HepG2 (cell line): ENCODE results near the gene VAV2. TPM values are rescaled to one million over a fixed set of nuclear protein-coding genes. Genes with fewer than 3 reads are reported as not detected.

Experiments
- ATAC-seq: fragments of 200-7000 bp; cut with Tn5 transposase; 3 replicates; pipeline ENCODE4 v1.9.1; 2020; ENCODE audit warnings: mild to moderate bottlenecking, moderate library complexity
- BruUV-seq: library from RNA; stranded (reverse); fragments of 400-500 nt; replicated peaks from 2 replicates; lab custom pipeline; 2021; lab: Mats Ljungman, UMichigan
- CTCF ChIA-PET: fragments of 300-600 bp; formaldehyde crosslinking; extraction: SDS; loops from one replicate; lab custom pipeline; 2021; ENCODE audit warnings: low total read pairs, inconsistent platforms, low intra/inter-chr PET ratio; lab: Yijun Ruan, JAX
- POLR2A ChIA-PET: fragments of 350-600 bp; sonication (Branson Sonifier 250); formaldehyde crosslinking; loops from one replicate; lab custom pipeline; 2020; ENCODE audit warnings: antibody characterized with exemption, inconsistent platforms; lab: Yijun Ruan, JAX
- DNase-seq: peaks from one replicate; pipeline ENCODE4 v3.0.0-alpha.2; 2015; ENCODE audit warnings: low spot score
- FAIRE-seq: peaks from 3 replicates; lab custom pipeline; 2011; peaks lifted over from hg19 to GRCh38; lab: Jason Lieb, UNC
- H2AFZ ChIP-seq: one replicate; pipeline ENCODE4 v1.6.1; 2011; ENCODE audit warnings: low read length, inconsistent platforms
- H3K27ac ChIP-seq: fragments of 300-600 bp; 3 replicates; pipeline ENCODE4 v1.8.0; 2011; ENCODE audit warnings: mixed run types, mild to moderate bottlenecking, mixed read lengths, low read length, inconsistent platforms; ENCODE audit not compliant: insufficient read depth; ENCODE audit errors: extremely low read length
- H3K27me3 ChIP-seq, 2 experiments: fragments of 200-600 bp in 1 of 2; 2 replicates in 1 of 2; 3 replicates in 1 of 2; pipeline versions ENCODE4 v1.6.0 to v1.8.0; 2011; ENCODE audit warnings: low read length in 2 of 2, mild to moderate bottlenecking in 2 of 2, moderate library complexity in 2 of 2, inconsistent platforms in 1 of 2; ENCODE audit not compliant: insufficient read depth in 2 of 2, control insufficient read depth in 1 of 2
- H3K36me3 ChIP-seq, 2 experiments: fragments of 200-600 bp in 1 of 2; replicated peaks in 1 of 2; 2 replicates in 1 of 2; 3 replicates in 1 of 2; pipeline versions ENCODE4 v1.5.1 to v1.8.0; 2011; ENCODE audit warnings: low read length in 2 of 2, inconsistent platforms in 1 of 2; ENCODE audit not compliant: insufficient read depth in 2 of 2, control insufficient read depth in 1 of 2
- H3K4me1 ChIP-seq: 2 replicates; pipeline ENCODE4 v1.5.1; 2012; ENCODE audit warnings: low read length, inconsistent platforms; ENCODE audit not compliant: insufficient read depth
- H3K4me2 ChIP-seq: 2 replicates; pipeline ENCODE4 v1.6.0; 2011; ENCODE audit warnings: low read depth, low read length, inconsistent platforms
- H3K4me3 ChIP-seq, 3 experiments: fragments of 200-600 bp in 1 of 3; sonication (generic), shearing (Covaris generic) in 1 of 3; replicated peaks in 1 of 3; 2 replicates each; pipeline ENCODE4 v1.5.1; 2011 to 2016; ENCODE audit warnings: low read length in 3 of 3, inconsistent platforms in 2 of 3, low read depth in 2 of 3, mild to moderate bottlenecking in 2 of 3, control low read depth in 1 of 3, mixed read lengths in 1 of 3; ENCODE audit not compliant: insufficient read depth in 1 of 3
- H3K79me2 ChIP-seq: one replicate; pipeline ENCODE4 v1.6.1; 2011; ENCODE audit warnings: low read length, inconsistent platforms; ENCODE audit not compliant: insufficient read depth
- H3K9ac ChIP-seq: 2 replicates; pipeline ENCODE4 v1.6.0; 2011; ENCODE audit warnings: mild to moderate bottlenecking, low read depth, low read length, inconsistent platforms; ENCODE audit not compliant: insufficient read depth
- H3K9me3 ChIP-seq: 2 replicates; pipeline ENCODE4 v1.5.1; 2012; ENCODE audit warnings: mild to moderate bottlenecking, low read length
- H4K20me1 ChIP-seq: 2 replicates; pipeline ENCODE4 v1.6.0; 2011; ENCODE audit warnings: inconsistent platforms, mild to moderate bottlenecking, low read length, moderate library complexity; ENCODE audit not compliant: insufficient read depth
- ATF2 ChIP-seq: sonication (generic); formaldehyde crosslinking; IDR thresholded peaks from 2 replicates; pipeline ENCODE4 v1.4.0; 2020; ENCODE audit warnings: missing genetic modification reagents
- EEA1 ChIP-seq: sonication (generic); formaldehyde crosslinking; IDR thresholded peaks from 2 replicates; pipeline ENCODE4 v1.5.1; 2020; ENCODE audit warnings: mild to moderate bottlenecking, missing genetic modification reagents, borderline replicate concordance
- NRL ChIP-seq: sonication (generic); formaldehyde crosslinking; IDR thresholded peaks from 2 replicates; pipeline ENCODE4 v1.5.0; 2020; ENCODE audit warnings: missing genetic modification reagents, mild to moderate bottlenecking, moderate library complexity, borderline replicate concordance
- RBM22 ChIP-seq: fragments of 200-400 bp; formaldehyde crosslinking; optimal IDR thresholded peaks from 2 replicates; pipeline ENCODE3; 2017; ENCODE audit warnings: mild to moderate bottlenecking, low read length, moderate library complexity
- ZBTB33 ChIP-seq: sonication (generic); formaldehyde crosslinking; IDR thresholded peaks from 2 replicates; pipeline ENCODE4 v1.4.0; 2020; ENCODE audit warnings: missing genetic modification reagents
- ZBTB38 ChIP-seq: sonication (generic); formaldehyde crosslinking; IDR thresholded peaks from 2 replicates; pipeline ENCODE4 v1.5.1; 2020; ENCODE audit warnings: mild to moderate bottlenecking, missing genetic modification reagents
- ZNF768 ChIP-seq: sonication (generic); formaldehyde crosslinking; IDR thresholded peaks from 2 replicates; pipeline ENCODE4 v1.4.0; 2020; ENCODE audit warnings: missing genetic modification reagents
- WGBS: methylation state at CpG from one replicate; pipeline ENCODE4 v1.1.6; 2017; ENCODE audit warnings: low lambda C conversion rate; 5-methylcytosine and 5-hydroxymethylcytosine counted together
- in situ Hi-C: cut with HindIII; loops from 2 replicates; pipeline ENCODE4 v1.10.0; 2017; ENCODE audit warnings: low pct_unique_long_range_greater_than_20kb; ENCODE audit not compliant: extremely low pct_ligation_motif_present
- intact Hi-C: fragments of 100-400 bp; cut with micrococcal nuclease; formaldehyde crosslinking; loops from one replicate; pipeline ENCODE4 v1.10.0; 2022; ENCODE audit not compliant: unreplicated experiment
- polyA plus RNA-seq, 8 experiments: library from polyadenylated mRNA; depleted of rRNA in 3 of 8; stranded (reverse) in 7 of 8; unstranded in 1 of 8; fragments of >200 nt; fragmentation: Illumina TruSeq in 4 of 8; extraction: Trizol in 4 of 8; gene quantifications; 2 replicates each; pipeline versions ENCODE4 v1.2.1 to v1.2.3, GENCODE V29; 2011 to 2016; ENCODE audit warnings: low read depth in 4 of 8, missing spikeins in 1 of 8, mixed read lengths in 1 of 8; ENCODE audit not compliant: insufficient read depth in 1 of 8
- total RNA-seq, 5 experiments: library from RNA; depleted of rRNA; stranded (reverse); fragments of >200 nt; fragmentation: Illumina TruSeq; extraction: Trizol; gene quantifications; 2 replicates each; pipeline ENCODE4 v1.2.3, GENCODE V29; 2016; ENCODE audit warnings: low read depth in 1 of 5

Gene VAV2
- total and polyA plus RNA-seq, 2 of the 13 experiments (the other 11 are each of a cell fraction or from before 2014, with no cell fraction given) = 22.5 to 22.9 TPM

GRCh38 chr9:133856798-133857197 lies 135.3 kb downstream of the VAV2 start:
- no peak overlapping the region for H3K27ac ChIP-seq
- FAIRE-seq = no peak

More at GRCh38 chr9:133856798-133857197, 135.3 kb downstream of the VAV2 start:
- Histone ChIP-seq H3K4me1 (peaks cover 26% of the 10 kb centered on the region), H3K79me2 (peaks cover 11% of the 10 kb centered on the region), H4K20me1 (peaks cover 30% of the 10 kb centered on the region; the same call in 1 of the 2 replicates), H3K27me3 (no peaks in the 10 kb centered on the region), H3K4me3 (no peak overlapping the region), H3K9me3 (no peaks in the 10 kb centered on the region), H3K9ac (no peak overlapping the region), H3K4me2 (no peak overlapping the region), H3K36me3 (peaks cover 26 to 44% of the 10 kb centered on the region in 2 experiments; a peak in 4 of 5 replicates), H2AFZ (no peak overlapping the region)
- WGBS = 91% methylated on average over 12 of the region's 12 CpGs
- ChIA-PET CTCF (no interaction called here), POLR2A (no interaction called here)
- in situ Hi-C loops (no loop called here), intact Hi-C loops (no loop called here)
- DNase-seq = no peak
- TF ChIP-seq ZBTB38 (peak; percentile 86), ATF2 (CRISPR knock-in tag) (no peak), ZBTB33 (peak; percentile 90), RBM22 (peak; percentile 82), EEA1 (CRISPR knock-in tag) (no peak), NRL (CRISPR knock-in tag) (no peak), ZNF768 (CRISPR knock-in tag) (peak; percentile 74; the same call in 1 of the 2 replicates)
- ATAC-seq = no peak
- BruUV-seq = no TSS peak
